NCI-H2196 treated with DMSO at 0.1 percent for 48 hours (cell line): ENCODE data around the gene SDHC.
"Not testable (repeated sequence)": the region's sequence is repeated elsewhere in the genome, so short reads cannot be mapped to it uniquely, and the experiment has no call there.

Experiments used
- DNase-seq: peaks from one replicate; lab custom pipeline; 2025; ENCODE audit not compliant: unreplicated experiment; lab: John Stamatoyannopoulos, UW

SDHC gene

GRCh38 chr1:161309868-161310267 is 4.3 kb upstream of the SDHC start, which contains the start of gene MPZ:
MPZ (minus strand) TSS chr1:161309968; CDS start chr1:161309905, 63 bp downstream.
- no peak for DNase-seq

GRCh38 chr1:161311595-161312181 is 2.5 kb upstream of the SDHC start:
- no peak for DNase-seq

GRCh38 chr1:161313554-161314200 is 504 bp upstream of the SDHC start:
- no peak for DNase-seq

GRCh38 chr1:161315841-161316674 is 1.9 kb downstream of the SDHC start:
- DNase-seq = not testable (repeated sequence)

GRCh38 chr1:161324020-161324419 is 9.8 kb downstream of the SDHC start:
- no peak for DNase-seq

DNA sequence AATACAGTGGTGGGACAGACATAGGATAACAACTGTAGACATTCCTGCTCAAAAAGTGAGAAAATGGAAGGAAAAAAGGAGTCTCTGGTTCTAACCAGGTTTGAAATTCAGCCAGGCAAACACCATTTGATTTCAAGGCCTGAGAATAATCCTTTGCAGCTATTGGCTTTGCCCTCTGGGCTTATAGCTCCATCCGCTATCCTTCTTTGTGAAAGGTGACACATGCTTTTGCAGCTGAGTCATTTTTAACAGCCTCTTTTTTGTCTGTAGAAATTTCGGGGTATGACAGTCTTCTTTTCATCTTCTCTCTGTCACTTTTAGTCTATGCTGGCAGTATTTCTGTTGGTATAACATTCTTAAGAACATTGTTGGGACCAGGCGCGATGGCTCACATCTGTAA is 16.2 kb downstream of the SDHC start:
- no peak for DNase-seq

- DNase-seq = no peak
Measured at GRCh38 chr1:161333166-161333565, 19.0 kb downstream of the SDHC start.

DNA sequence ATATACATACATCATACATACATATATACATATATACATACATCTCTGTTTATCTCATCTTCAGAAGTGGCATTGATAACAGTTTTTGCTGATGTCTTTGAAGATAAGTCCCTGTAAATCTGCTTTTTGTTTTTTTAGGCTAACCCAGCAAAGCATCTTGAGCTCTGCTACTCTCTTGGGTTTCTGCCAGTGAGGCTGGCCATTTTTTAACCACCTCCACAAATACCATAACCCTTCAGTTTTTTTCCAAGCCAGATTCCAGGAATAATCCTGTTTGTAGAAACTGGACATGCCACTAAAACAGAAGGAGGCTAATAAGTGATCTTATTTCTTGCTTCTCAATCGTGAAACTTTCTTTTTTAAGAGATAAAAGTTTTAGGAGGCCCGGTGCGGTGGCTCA is 21.6 kb downstream of the SDHC start:
- no peak for DNase-seq

DNA sequence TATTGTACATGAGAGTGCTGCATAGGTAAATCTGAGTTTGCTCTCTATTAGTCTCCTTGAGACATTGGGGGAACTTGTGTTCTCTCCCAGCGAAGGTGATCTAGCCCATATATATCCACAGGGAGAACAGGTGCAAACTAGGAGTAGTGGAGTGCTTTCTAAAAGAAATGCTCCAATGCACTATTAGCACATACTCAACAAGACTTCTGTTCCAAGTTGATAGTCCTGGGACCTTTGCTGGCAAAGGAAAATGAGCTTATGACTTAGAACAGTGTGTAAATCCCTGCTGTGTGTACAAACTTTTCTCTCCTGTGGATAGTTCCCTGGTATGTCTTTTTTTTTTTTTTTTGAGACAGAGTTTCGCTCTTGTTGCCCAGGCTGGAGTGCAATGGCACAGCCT is 28.0 kb downstream of the SDHC start:
- no peak for DNase-seq

DNA sequence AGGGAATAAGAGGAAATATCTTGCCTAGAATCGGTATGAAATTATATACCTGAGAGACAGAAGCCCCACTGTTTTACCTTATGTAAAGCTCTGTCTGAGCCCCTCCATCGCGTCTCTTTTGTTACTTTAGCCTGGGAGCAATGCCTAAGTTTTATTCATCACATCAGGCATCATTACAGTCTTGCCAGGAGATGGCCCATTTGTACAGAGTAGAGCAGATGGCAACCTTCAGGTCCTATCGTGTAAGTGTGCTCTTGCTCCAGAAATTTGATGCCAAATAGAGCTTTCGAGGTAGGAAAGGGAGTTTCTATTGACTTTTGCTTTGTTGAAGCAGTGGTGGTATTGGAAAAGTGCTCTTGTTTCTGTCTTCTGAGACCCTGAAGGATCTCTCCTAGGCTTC is 28.6 kb downstream of the SDHC start:
- DNase-seq = no peak

GRCh38 chr1:161350671-161351070 is 36.5 kb downstream of the SDHC start:
- DNase-seq = no peak

GRCh38 chr1:161351482-161351881 is 37.3 kb downstream of the SDHC start:
- no peak for DNase-seq

DNA sequence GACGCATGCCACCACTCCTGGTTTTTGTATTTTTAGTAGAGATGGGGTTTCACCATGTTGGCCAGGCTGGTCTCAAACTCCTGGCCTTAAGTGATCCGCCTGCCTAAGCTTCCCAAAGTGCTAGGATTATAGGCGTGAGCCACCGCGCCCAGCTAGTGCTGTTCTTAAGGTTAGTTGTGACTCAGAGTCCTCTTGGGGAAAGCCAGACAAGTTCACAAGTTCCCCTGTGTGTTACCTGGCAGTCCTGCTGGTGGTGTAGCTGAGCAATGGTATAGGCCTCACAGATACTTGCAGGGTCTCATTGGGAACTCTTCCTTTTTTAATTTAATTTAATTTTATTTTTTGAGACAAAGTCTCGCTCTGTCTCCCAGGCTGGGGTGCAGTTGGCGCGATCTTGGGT is 42.9 kb downstream of the SDHC start:
- no peak for DNase-seq

DNA sequence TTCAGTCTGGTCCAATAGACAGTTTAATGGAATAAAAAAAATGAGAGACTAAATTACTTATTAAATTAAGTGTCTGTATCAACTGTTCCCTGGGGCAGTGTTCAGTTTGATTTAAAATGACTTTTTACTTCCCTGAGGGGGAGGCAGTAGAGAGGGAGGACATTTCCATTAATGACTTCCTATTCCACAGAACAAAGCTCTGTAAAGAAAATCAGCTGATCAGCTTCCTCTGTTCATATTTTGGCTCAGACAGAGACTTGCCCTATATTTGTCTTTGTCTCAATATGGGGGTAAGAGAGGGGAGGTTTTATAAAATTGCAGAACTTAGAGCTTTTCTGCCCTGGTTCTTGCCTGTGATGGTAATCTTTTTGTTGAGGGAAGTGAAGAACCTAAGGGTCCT is 45.1 kb downstream of the SDHC start:
- no peak for DNase-seq

DNA sequence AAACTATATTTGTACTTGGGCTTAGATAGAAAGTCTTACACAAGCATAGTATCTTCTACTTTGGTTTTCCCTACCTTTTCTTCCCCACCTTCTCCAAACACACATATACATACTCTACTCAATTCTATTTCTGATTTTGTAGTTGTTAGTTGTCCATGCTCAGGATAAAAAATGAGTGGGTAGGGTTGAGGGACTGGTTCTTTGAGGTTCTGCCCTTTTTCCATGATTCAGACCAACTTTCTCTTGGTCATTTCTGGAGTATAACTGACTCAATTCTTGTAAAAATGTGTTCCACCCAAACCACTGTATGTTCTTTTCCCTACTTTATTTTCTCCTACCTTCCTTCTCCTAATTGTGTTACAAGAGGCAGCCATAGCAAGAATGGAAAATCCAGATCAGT is 50.2 kb downstream of the SDHC start:
- no peak for DNase-seq

DNA sequence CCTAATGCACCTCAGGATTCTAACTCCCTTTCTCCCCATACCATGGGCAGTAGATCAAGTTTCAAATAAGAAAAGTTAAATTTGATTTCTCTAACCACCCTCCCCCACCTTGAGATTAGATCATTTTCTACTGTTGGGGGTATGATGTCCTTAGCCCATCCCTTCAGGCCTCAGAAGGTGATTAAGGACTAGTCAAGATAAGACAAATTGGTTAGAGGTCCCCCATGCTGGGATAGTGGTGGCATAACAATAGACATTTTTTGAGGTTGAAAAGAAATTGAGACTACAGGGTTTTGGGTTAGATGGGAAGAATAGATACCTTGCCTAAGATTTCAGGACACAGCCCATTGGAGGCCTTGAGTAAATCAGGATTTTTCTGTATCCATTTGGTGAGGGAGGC is 51.0 kb downstream of the SDHC start:
- DNase-seq = no peak

DNA sequence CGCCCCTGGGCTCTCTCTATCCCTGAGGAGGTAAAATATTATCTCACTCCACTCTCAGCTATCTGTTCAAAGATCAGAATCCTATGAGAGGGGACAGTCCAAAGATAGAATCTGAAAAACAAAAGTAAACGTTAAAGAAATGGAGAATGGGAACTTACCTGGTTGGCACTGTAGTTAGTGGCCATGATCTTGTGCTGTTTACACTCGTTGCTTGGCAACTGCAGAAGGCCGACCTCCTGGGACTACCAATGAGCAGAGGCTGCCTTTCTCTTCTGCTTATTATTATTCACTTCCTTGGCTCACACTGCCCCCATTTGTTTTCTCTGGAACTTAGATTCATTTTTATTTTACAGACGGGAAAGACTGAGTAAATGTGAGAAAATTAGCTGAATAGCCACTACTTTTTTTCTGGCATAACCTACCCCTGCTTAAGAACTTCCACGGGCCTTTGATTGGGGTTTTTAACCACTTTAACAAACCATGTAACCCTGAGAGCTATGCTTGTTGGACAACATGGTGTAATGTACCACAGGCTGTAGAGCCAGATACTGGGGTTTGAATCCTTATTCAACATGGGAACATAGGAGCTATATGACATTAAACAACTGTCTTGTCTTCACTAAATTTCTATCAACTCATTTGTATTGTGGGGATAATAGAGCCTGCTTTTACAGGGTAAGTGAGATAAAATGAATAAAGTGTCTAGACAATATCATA is 53.7 kb downstream of the SDHC start, which contains the start of gene CFAP126:
CFAP126 (minus strand) TSS at position 193 of the 717 bp plus-strand sequence; CDS start at position 185, 8 bp downstream.
- peak; percentile 72 for DNase-seq

GRCh38 chr1:161373442-161373841 is 59.3 kb downstream of the SDHC start:
- DNase-seq = no peak

DNA sequence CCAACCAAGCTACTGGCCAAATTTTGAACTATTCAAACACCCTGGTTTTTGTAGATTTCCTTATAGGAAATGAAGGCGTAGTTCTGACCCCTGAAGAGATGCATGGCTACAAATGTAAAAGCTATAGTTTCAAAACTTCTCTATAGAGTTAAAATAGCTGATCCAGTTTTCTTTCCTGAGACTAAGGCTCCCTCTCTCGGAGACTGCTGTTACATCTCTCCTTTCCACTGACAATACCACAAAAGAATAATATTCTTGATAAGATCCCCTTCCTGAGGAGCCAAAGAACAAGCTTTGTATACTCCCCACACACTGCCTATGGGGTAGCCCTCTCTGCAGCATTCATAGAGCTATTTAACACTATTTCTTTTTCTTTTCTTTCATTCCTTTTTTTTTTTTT is 60.2 kb downstream of the SDHC start:
- no peak for DNase-seq

DNA sequence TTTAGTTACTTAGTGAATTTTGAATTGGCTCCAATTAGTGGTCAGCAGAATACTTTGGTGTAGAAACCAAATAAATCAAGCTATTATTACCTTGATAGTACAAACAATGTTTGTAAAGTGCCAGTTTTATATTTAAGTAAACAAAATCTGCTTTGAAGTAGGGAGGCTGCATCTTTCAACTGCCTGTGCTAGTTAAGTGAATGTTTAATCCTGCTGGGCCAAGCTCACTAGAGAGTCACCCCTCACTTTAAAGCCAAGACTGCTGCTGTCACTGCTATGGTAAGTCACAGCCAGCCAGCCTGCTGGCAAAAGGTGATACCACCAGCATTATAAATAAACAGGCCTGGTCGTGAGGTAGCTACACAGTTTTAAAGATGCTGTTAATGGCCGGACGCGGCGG is 63.8 kb downstream of the SDHC start:
- no peak for DNase-seq

GRCh38 chr1:161379071-161379470 is 64.9 kb downstream of the SDHC start:
- no peak for DNase-seq
